A549 treated with Mapracorat at 1 μM for 4 hours (cell line): Measurements from ENCODE around the gene GRM4. TPM values are rescaled to one million over a fixed set of nuclear protein-coding genes. Genes with fewer than 3 reads are reported as not detected.

Source experiments
- total RNA-seq: library from RNA; stranded (reverse); fragments of 200-300 nt; extraction: Qiagen RNA extraction; gene quantifications from 5 replicates; pipeline ENCODE4 v1.2.3, GENCODE V29; 2022

GRM4 gene
- total RNA-seq: 0.06 to 0.43 TPM (median 0.13 TPM) in 5 replicates

GRCh38 chr6:34146021-34146782, at the start of gene GRM4:
TSS of gene GRM4 (minus strand) at chr6:34146087. CDS start at chr6:34133496, 12,591 bp downstream.

Other genes starting within 250 kb of the GRM4 start
- 446 to 644 TPM (median 525 TPM) in 5 replicates for gene HMGA1, start 90.8 kb upstream of the GRM4 start, total RNA-seq
- 18.4 to 26.7 TPM (median 24.8 TPM) in 5 replicates for gene SMIM29, start 102.9 kb upstream of the GRM4 start, total RNA-seq
- 5.9 to 8.3 TPM (median 6.0 TPM) in 5 replicates for gene NUDT3, start 246.6 kb upstream of the GRM4 start, total RNA-seq